Type B pancreatic cell (in vitro differentiated cells): ENCODE measurements around the gene ZBTB46. TPM values are rescaled to one million over a fixed set of nuclear protein-coding genes. Genes with fewer than 3 reads are reported as not detected.

Experiments used
- DNase-seq: peaks from one replicate; pipeline ENCODE4 v3.0.0; 2021; ENCODE audit warnings: mixed read lengths; ENCODE audit not compliant: unreplicated experiment; ENCODE audit errors: extremely low spot score
- H3K27ac Mint-ChIP-seq: 2 replicates; pipeline ENCODE4 v1.8.0; 2021; ENCODE audit warnings: mild to moderate bottlenecking, mixed read lengths
- H3K27me3 Mint-ChIP-seq: 2 replicates; pipeline ENCODE4 v1.8.0; 2021; ENCODE audit warnings: mixed read lengths
- H3K36me3 Mint-ChIP-seq: 2 replicates; pipeline ENCODE4 v1.8.0; 2021; ENCODE audit warnings: mixed read lengths
- H3K4me1 Mint-ChIP-seq: one replicate; pipeline ENCODE4 v1.8.0; 2021; ENCODE audit warnings: mixed read lengths; ENCODE audit not compliant: unreplicated experiment
- H3K4me3 Mint-ChIP-seq: 2 replicates; pipeline ENCODE4 v1.8.0; 2021; ENCODE audit warnings: mild to moderate bottlenecking, mixed read lengths
- H3K9me3 Mint-ChIP-seq: 2 replicates; pipeline ENCODE4 v1.8.0; 2021; ENCODE audit warnings: mixed read lengths
- total RNA-seq: library from RNA; stranded (reverse); gene quantifications from 2 replicates; pipeline ENCODE4 v1.2.1, GENCODE V29; 2021; ENCODE audit warnings: low replicate concordance
- TF ChIP-seq, protein P1 (sequence below): fragments of 200-600 bp; sonication (generic); conservative IDR thresholded peaks from 2 replicates; pipeline ENCODE4 v1.5.0; 2021; ENCODE audit warnings: antibody characterized with exemption, mild to moderate bottlenecking

ZBTB46 gene
- total RNA-seq, 1 donor from 2014 or later, result 13.6 TPM

- TF ChIP-seq, protein P1, sequence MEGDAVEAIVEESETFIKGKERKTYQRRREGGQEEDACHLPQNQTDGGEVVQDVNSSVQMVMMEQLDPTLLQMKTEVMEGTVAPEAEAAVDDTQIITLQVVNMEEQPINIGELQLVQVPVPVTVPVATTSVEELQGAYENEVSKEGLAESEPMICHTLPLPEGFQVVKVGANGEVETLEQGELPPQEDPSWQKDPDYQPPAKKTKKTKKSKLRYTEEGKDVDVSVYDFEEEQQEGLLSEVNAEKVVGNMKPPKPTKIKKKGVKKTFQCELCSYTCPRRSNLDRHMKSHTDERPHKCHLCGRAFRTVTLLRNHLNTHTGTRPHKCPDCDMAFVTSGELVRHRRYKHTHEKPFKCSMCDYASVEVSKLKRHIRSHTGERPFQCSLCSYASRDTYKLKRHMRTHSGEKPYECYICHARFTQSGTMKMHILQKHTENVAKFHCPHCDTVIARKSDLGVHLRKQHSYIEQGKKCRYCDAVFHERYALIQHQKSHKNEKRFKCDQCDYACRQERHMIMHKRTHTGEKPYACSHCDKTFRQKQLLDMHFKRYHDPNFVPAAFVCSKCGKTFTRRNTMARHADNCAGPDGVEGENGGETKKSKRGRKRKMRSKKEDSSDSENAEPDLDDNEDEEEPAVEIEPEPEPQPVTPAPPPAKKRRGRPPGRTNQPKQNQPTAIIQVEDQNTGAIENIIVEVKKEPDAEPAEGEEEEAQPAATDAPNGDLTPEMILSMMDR, result no peak
- H3K27me3 Mint-ChIP-seq, result no peaks in the 10 kb centered on the region
- peaks cover 3% of the 10 kb centered on the region for H3K36me3 Mint-ChIP-seq
- H3K4me3 Mint-ChIP-seq, result no peak overlapping the region
- no peak for DNase-seq
- peaks cover 13% of the 10 kb centered on the region for H3K4me1 Mint-ChIP-seq
- H3K9me3 Mint-ChIP-seq, result no peaks in the 10 kb centered on the region
- no peak overlapping the region for H3K27ac Mint-ChIP-seq
Observed at GRCh38 chr20:63773571-63774241, 57.4 kb downstream of the ZBTB46 start.

GRCh38 chr20:63772781-63773518, 58.1 kb downstream of the ZBTB46 start:
- TF ChIP-seq, protein P1, result no peak
- no peaks in the 10 kb centered on the region for H3K27me3 Mint-ChIP-seq
- no peak overlapping the region for H3K4me3 Mint-ChIP-seq
- peaks cover 3% of the 10 kb centered on the region for H3K36me3 Mint-ChIP-seq
- H3K4me1 Mint-ChIP-seq, result peaks cover 10% of the 10 kb centered on the region
- DNase-seq, result no peak
- H3K9me3 Mint-ChIP-seq, result no peaks in the 10 kb centered on the region
- H3K27ac Mint-ChIP-seq, result no peak overlapping the region

- no peak overlapping the region for H3K27ac Mint-ChIP-seq
- no peak for DNase-seq
- TF ChIP-seq, protein P1, result no peak
- H3K4me3 Mint-ChIP-seq, result no peak overlapping the region
- no peaks in the 10 kb centered on the region for H3K9me3 Mint-ChIP-seq
- H3K36me3 Mint-ChIP-seq, result peaks cover 3% of the 10 kb centered on the region
- peaks cover 7% of the 10 kb centered on the region for H3K4me1 Mint-ChIP-seq
- H3K27me3 Mint-ChIP-seq, result no peaks in the 10 kb centered on the region
Observed at GRCh38 chr20:63771046-63771707, 59.9 kb downstream of the ZBTB46 start.

GRCh38 chr20:63769891-63770474, 61.1 kb downstream of the ZBTB46 start:
- peaks cover 7% of the 10 kb centered on the region for H3K36me3 Mint-ChIP-seq
- DNase-seq, result no peak
- H3K27ac Mint-ChIP-seq, result no peak overlapping the region
- no peaks in the 10 kb centered on the region for H3K27me3 Mint-ChIP-seq
- no peak overlapping the region for H3K4me3 Mint-ChIP-seq
- peaks cover 2% of the 10 kb centered on the region for H3K4me1 Mint-ChIP-seq
- H3K9me3 Mint-ChIP-seq, result no peaks in the 10 kb centered on the region
- TF ChIP-seq, protein P1, result no peak

- H3K9me3 Mint-ChIP-seq, result no peaks in the 10 kb centered on the region
- DNase-seq, result no peak
- H3K27ac Mint-ChIP-seq, result no peak overlapping the region
- H3K4me1 Mint-ChIP-seq, result no peaks in the 10 kb centered on the region
- peaks cover 5% of the 10 kb centered on the region for H3K36me3 Mint-ChIP-seq
- H3K27me3 Mint-ChIP-seq, result no peaks in the 10 kb centered on the region
- H3K4me3 Mint-ChIP-seq, result no peak overlapping the region
- TF ChIP-seq, protein P1, result no peak
Observed at GRCh38 chr20:63768591-63769515, 62.2 kb downstream of the ZBTB46 start.
